Measurements from ENCODE around the gene CACHD1.

Gene CACHD1

GRCh38 chr1:64555947-64556346 lies 86.0 kb downstream of the CACHD1 start:
- DNase-seq: no peak

- DNase-seq: no peak
Measured at GRCh38 chr1:64561993-64562392, 92.1 kb downstream of the CACHD1 start.

GRCh38 chr1:64563958-64564565 lies 94.1 kb downstream of the CACHD1 start:
- no peak for DNase-seq

- DNase-seq: no peak
Measured at GRCh38 chr1:64564891-64565290, 95.0 kb downstream of the CACHD1 start.

GRCh38 chr1:64567426-64568170 lies 97.7 kb downstream of the CACHD1 start:
- no peak for DNase-seq

- DNase-seq: no peak
Measured at GRCh38 chr1:64568171-64568450, 98.2 kb downstream of the CACHD1 start.

GRCh38 chr1:64569411-64569810 lies 99.5 kb downstream of the CACHD1 start:
- no peak for DNase-seq

- DNase-seq: no peak
Measured at GRCh38 chr1:64570267-64570855, 100.4 kb downstream of the CACHD1 start.

GRCh38 chr1:64572222-64572900 lies 102.4 kb downstream of the CACHD1 start:
- no peak for DNase-seq

- no peak for DNase-seq
Measured at GRCh38 chr1:64574301-64574700, 104.4 kb downstream of the CACHD1 start.

GRCh38 chr1:64575881-64576676 lies 106.2 kb downstream of the CACHD1 start:
- DNase-seq: no peak

- DNase-seq: no peak
Measured at GRCh38 chr1:64578270-64578973, 108.5 kb downstream of the CACHD1 start.

- no peak for DNase-seq
Measured at GRCh38 chr1:64579767-64580166, 109.8 kb downstream of the CACHD1 start.

- no peak for DNase-seq
Measured at GRCh38 chr1:64581135-64581842, 111.4 kb downstream of the CACHD1 start.

- DNase-seq: no peak
Measured at GRCh38 chr1:64581843-64582185, 111.9 kb downstream of the CACHD1 start.

GRCh38 chr1:64584479-64584878 lies 114.5 kb downstream of the CACHD1 start:
- DNase-seq: no peak

- DNase-seq: no peak
Measured at GRCh38 chr1:64588876-64589275, 118.9 kb downstream of the CACHD1 start.

GRCh38 chr1:64590316-64590715 lies 120.4 kb downstream of the CACHD1 start:
- DNase-seq: no peak

- DNase-seq: no peak
Measured at GRCh38 chr1:64594446-64594845, 124.5 kb downstream of the CACHD1 start.

- no peak for DNase-seq
Measured at GRCh38 chr1:64595871-64596515, 126.1 kb downstream of the CACHD1 start.

GRCh38 chr1:64597113-64597512 lies 127.2 kb downstream of the CACHD1 start:
- no peak for DNase-seq
